B cell (primary cell): ENCODE results near the gene PAPSS1. TPM values are rescaled to one million over a fixed set of nuclear protein-coding genes. Genes with fewer than 3 reads are reported as not detected.

Source experiments
- ATAC-seq: fragments of 200-7000 bp; cut with Tn5 transposase; one replicate; pipeline ENCODE4 v1.10.0; 2021; ENCODE audit warnings: low read depth, mild to moderate bottlenecking, moderate number of reproducible peaks, moderate library complexity
- CTCF ChIA-PET: fragments of 350-600 bp; sonication (Branson Sonifier 250); formaldehyde crosslinking; loops from one replicate; lab custom pipeline; 2021; ENCODE audit warnings: antibody characterized with exemption, inconsistent platforms; lab: Charles Lee
- POLR2A ChIA-PET: fragments of 350-600 bp; sonication (Branson Sonifier 250); formaldehyde crosslinking; loops from one replicate; lab custom pipeline; 2021; ENCODE audit warnings: antibody characterized with exemption; lab: Charles Lee
- DNase-seq: peaks from one replicate; pipeline ENCODE4 v3.0.0; 2013
- H2AFZ ChIP-seq: 2 replicates; pipeline ENCODE4 v1.6.1; 2012; ENCODE audit warnings: mild to moderate bottlenecking, low read depth, low read length; ENCODE audit not compliant: insufficient read depth, poor library complexity, severe bottlenecking
- H3K27ac ChIP-seq, 2 donors: 1 replicate in 1 of 2; 2 replicates in 1 of 2; pipeline ENCODE4 v1.5.1; 2012 to 2013; ENCODE audit warnings: low read length in 2 of 2, mild to moderate bottlenecking in 2 of 2, moderate library complexity in 1 of 2
- H3K27me3 ChIP-seq, 4 experiments: fragments of 200-600 bp in 1 of 4; sonication (generic) in 1 of 4; replicated peaks in 1 of 4; 1 replicate in 2 of 4; 2 replicates in 2 of 4; pipeline versions ENCODE4 v1.6.1 to v1.7.0; 2013 to 2016; ENCODE audit warnings: low read length in 3 of 4, mild to moderate bottlenecking in 2 of 4, mixed read lengths in 1 of 4, moderate library complexity in 1 of 4; ENCODE audit not compliant: insufficient read depth in 4 of 4, control insufficient read depth in 3 of 4; ENCODE audit errors: control extremely low read depth in 1 of 4
- H3K36me3 ChIP-seq, 2 experiments: replicated peaks in 1 of 2; 1 replicate in 1 of 2; 2 replicates in 1 of 2; pipeline versions ENCODE4 v1.6.1 to v1.7.1; 2013; ENCODE audit warnings: low read length in 1 of 2; ENCODE audit not compliant: insufficient read depth in 2 of 2, control insufficient read depth in 1 of 2; ENCODE audit errors: control extremely low read depth in 1 of 2, extremely low read depth in 1 of 2
- H3K4me1 ChIP-seq, 2 donors: fragments of 200-600 bp in 1 of 2; sonication (generic) in 1 of 2; 1 replicate in 1 of 2; 2 replicates in 1 of 2; pipeline versions ENCODE4 v1.5.1 to v1.6.1; 2013 to 2017; ENCODE audit warnings: low read length in 2 of 2; ENCODE audit not compliant: control insufficient read depth in 2 of 2, insufficient read depth in 2 of 2
- H3K4me2 ChIP-seq: replicated peaks from 2 replicates; pipeline ENCODE3; 2012; ENCODE audit warnings: mild to moderate bottlenecking, low read depth, low read length; ENCODE audit not compliant: poor library complexity, severe bottlenecking
- H3K4me3 ChIP-seq, 5 experiments: fragments of 200-600 bp in 1 of 5; sonication (generic) in 1 of 5; 1 replicate in 3 of 5; 2 replicates in 2 of 5; pipeline versions ENCODE4 v1.5.1 to v1.7.0; 2011 to 2016; ENCODE audit warnings: low read length in 4 of 5, mild to moderate bottlenecking in 4 of 5, low read depth in 2 of 5, control low read depth in 1 of 5, moderate library complexity in 1 of 5; ENCODE audit not compliant: insufficient read depth in 1 of 5; ENCODE audit errors: control extremely low read depth in 1 of 5, extremely low read depth in 1 of 5
- H3K79me2 ChIP-seq: fragments of 200-600 bp; sonication (generic); one replicate; pipeline ENCODE4 v1.6.0; 2016; ENCODE audit warnings: low read length; ENCODE audit not compliant: control insufficient read depth, insufficient read depth
- H3K9ac ChIP-seq: fragments of 200-600 bp; sonication (generic); 2 replicates; pipeline ENCODE4 v1.6.1; 2017; ENCODE audit warnings: mild to moderate bottlenecking, low read length, moderate library complexity
- H3K9me3 ChIP-seq, 3 donors: one replicate each; pipeline versions ENCODE4 v1.6.1 to v1.7.1; 2013; ENCODE audit warnings: low read length in 2 of 3; ENCODE audit not compliant: control insufficient read depth in 2 of 3, insufficient read depth in 1 of 3; ENCODE audit errors: control extremely low read depth in 1 of 3
- H4K20me1 ChIP-seq: 2 replicates; pipeline ENCODE4 v1.6.0; 2012; ENCODE audit warnings: mild to moderate bottlenecking, low read length; ENCODE audit not compliant: insufficient read depth, control insufficient read depth, poor library complexity, severe bottlenecking
- H3K27ac Mint-ChIP-seq: one replicate; pipeline ENCODE4 v1.8.0; 2021; ENCODE audit warnings: mixed read lengths
- H3K27me3 Mint-ChIP-seq: one replicate; pipeline ENCODE4 v1.8.0; 2021; ENCODE audit warnings: mixed read lengths
- H3K4me1 Mint-ChIP-seq: one replicate; pipeline ENCODE4 v1.8.0; 2021; ENCODE audit warnings: mixed read lengths
- H3K4me3 Mint-ChIP-seq: one replicate; pipeline ENCODE4 v1.8.0; 2021; ENCODE audit warnings: mixed read lengths
- H3K9me3 Mint-ChIP-seq: one replicate; pipeline ENCODE4 v1.8.0; 2022; ENCODE audit warnings: mixed read lengths; ENCODE audit not compliant: insufficient read depth
- EZH2 ChIP-seq: IDR thresholded peaks from 2 replicates; pipeline ENCODE4 v1.6.1; 2012; ENCODE audit warnings: borderline replicate concordance, low read depth, mild to moderate bottlenecking, moderate library complexity, low read length; ENCODE audit not compliant: insufficient read depth, poor library complexity, severe bottlenecking
- WGBS: methylation state at CpG from one replicate; pipeline ENCODE4 v1.1.5; 2013; ENCODE audit warnings: missing lambda C conversion rate; ENCODE audit not compliant: insufficient coverage; 5-methylcytosine and 5-hydroxymethylcytosine counted together
- intact Hi-C: fragments of 100-400 bp; cut with micrococcal nuclease; formaldehyde crosslinking; loops from one replicate; pipeline ENCODE4 v1.10.0; 2022
- polyA plus RNA-seq: library from polyadenylated mRNA; depleted of rRNA; stranded (reverse); fragments of >200 nt; gene quantifications from 2 replicates; pipeline ENCODE4 v1.2.3, GENCODE V29; 2012
- total RNA-seq, 2 donors: library from RNA; stranded (reverse); fragments of 120-200 nt in 1 of 2; gene quantifications; 1 replicate in 1 of 2; 2 replicates in 1 of 2; pipeline versions ENCODE4 v1.2.3 to v1.2.4, GENCODE V29; 2013 to 2022
- TF ChIP-seq, protein P1 (sequence below): fragments of 200-600 bp; IDR thresholded peaks from one replicate; pipeline ENCODE4 v1.8.0; 2022; ENCODE audit warnings: antibody characterized with exemption, mild to moderate bottlenecking

The PAPSS1 gene
- total and polyA plus RNA-seq, 2 donors (not counting 1 experiment from before 2014, with no cell fraction given): 21.4 to 33.9 TPM

DNA sequence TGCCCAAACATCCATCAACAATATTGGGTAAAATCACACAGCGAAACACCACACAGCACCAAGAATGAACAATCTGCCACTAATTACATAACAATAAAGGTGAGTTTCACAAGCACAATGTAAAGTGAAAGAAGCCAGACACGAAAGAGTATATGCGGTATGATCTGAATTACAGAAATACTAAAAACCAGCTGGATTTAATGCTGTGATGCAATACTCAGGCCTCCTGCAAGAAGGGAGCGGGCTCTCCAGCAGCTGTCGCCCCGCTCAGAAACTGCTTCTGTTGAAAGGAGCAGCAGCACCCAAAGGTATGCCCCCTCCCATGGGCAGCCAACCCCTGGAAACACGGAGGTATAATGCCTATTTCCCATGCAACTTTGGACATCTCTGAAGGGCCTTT is 77.0 kb downstream of the PAPSS1 start:
- POLR2A ChIA-PET: no interaction called here
- no peak for TF ChIP-seq EZH2
- TF ChIP-seq, protein P1, sequence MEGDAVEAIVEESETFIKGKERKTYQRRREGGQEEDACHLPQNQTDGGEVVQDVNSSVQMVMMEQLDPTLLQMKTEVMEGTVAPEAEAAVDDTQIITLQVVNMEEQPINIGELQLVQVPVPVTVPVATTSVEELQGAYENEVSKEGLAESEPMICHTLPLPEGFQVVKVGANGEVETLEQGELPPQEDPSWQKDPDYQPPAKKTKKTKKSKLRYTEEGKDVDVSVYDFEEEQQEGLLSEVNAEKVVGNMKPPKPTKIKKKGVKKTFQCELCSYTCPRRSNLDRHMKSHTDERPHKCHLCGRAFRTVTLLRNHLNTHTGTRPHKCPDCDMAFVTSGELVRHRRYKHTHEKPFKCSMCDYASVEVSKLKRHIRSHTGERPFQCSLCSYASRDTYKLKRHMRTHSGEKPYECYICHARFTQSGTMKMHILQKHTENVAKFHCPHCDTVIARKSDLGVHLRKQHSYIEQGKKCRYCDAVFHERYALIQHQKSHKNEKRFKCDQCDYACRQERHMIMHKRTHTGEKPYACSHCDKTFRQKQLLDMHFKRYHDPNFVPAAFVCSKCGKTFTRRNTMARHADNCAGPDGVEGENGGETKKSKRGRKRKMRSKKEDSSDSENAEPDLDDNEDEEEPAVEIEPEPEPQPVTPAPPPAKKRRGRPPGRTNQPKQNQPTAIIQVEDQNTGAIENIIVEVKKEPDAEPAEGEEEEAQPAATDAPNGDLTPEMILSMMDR: no peak
- Mint-ChIP-seq H3K27me3 (no peaks in the 10 kb centered on the region), H3K27ac (no peak overlapping the region), H3K4me1 (no peaks in the 10 kb centered on the region), H3K4me3 (no peak overlapping the region), H3K9me3 (no peaks in the 10 kb centered on the region)
- CTCF ChIA-PET: no interaction called here
- H2AFZ ChIP-seq: no peak overlapping the region
- no peak overlapping the region for H3K4me3 ChIP-seq
- no peak overlapping the region for H3K27ac ChIP-seq
- peaks cover 2 to 29% of the 10 kb centered on the region in 2 experiments for H3K36me3 ChIP-seq
- DNase-seq: no peak
- no peaks in the 10 kb centered on the region for H4K20me1 ChIP-seq
- no peaks in the 10 kb centered on the region for H3K27me3 ChIP-seq
- no peak overlapping the region for H3K9ac ChIP-seq
- intact Hi-C loops: no loop called here
- 100% methylated on average over 4 of the region's 7 CpGs for WGBS
- no peak overlapping the region for H3K4me2 ChIP-seq
- H3K9me3 ChIP-seq: no peaks in the 10 kb centered on the region
- ATAC-seq: no peak
- H3K79me2 ChIP-seq: no peaks in the 10 kb centered on the region
- no peaks in the 10 kb centered on the region for H3K4me1 ChIP-seq

DNA sequence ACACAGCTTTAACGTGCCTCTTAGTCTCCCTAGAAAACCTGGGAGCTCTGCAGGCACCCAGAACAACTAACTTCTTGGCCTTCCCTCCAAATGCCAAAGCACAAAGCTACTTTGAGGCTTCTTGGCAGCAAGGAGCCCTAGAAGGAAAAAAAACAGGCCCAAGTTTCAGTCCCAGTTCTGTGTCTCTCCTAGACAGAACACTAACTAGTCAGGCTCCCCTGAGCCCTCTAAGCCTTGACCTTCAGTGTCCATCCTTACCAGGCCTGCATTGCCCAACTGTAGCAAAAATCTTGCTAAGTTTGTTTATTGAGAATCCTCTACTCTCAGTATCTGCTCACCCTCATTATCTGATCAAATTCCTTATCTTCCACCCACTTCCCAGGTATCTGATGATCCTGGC is 79.2 kb downstream of the PAPSS1 start:
- Histone ChIP-seq H3K9ac (no peak overlapping the region), H3K27me3 (no peaks in the 10 kb centered on the region), H4K20me1 (no peaks in the 10 kb centered on the region), H3K36me3 (peaks cover 0 to 17% of the 10 kb centered on the region in 2 experiments), H3K9me3 (no peaks in the 10 kb centered on the region), H3K27ac (no peak overlapping the region), H3K79me2 (no peaks in the 10 kb centered on the region), H3K4me3 (no peak overlapping the region), H3K4me2 (no peak overlapping the region), H3K4me1 (no peaks in the 10 kb centered on the region), H2AFZ (no peak overlapping the region)
- no peak for TF ChIP-seq EZH2
- TF ChIP-seq, protein P1: no peak
- ChIA-PET POLR2A (no interaction called here), CTCF (interaction anchor here (1.2 kb wide), 1 partner anchor 10 kb away, joined by 3 read pairs; no protein-coding TSS in a partner anchor)
- Mint-ChIP-seq H3K27me3 (no peaks in the 10 kb centered on the region), H3K4me3 (no peak overlapping the region), H3K9me3 (no peaks in the 10 kb centered on the region), H3K27ac (no peak overlapping the region), H3K4me1 (no peaks in the 10 kb centered on the region)
- intact Hi-C loops: no loop called here
- ATAC-seq (no peak), DNase-seq (no peak)
- WGBS: 100% methylated on average over 1 of the region's 1 CpG
